Activated CD8-positive, alpha-beta memory T cell treated with anti-CD3 and anti-CD28 coated beads for 24 hours (primary cell): Measurements from ENCODE around the gene LTBP2.
"Not testable (repeated sequence)": the region's sequence is repeated elsewhere in the genome, so short reads cannot be mapped to it uniquely, and the experiment has no call there.

Experiments
- DNase-seq: peaks from one replicate; pipeline ENCODE4 v3.0.0-alpha.2; 2020

LTBP2 gene

DNA sequence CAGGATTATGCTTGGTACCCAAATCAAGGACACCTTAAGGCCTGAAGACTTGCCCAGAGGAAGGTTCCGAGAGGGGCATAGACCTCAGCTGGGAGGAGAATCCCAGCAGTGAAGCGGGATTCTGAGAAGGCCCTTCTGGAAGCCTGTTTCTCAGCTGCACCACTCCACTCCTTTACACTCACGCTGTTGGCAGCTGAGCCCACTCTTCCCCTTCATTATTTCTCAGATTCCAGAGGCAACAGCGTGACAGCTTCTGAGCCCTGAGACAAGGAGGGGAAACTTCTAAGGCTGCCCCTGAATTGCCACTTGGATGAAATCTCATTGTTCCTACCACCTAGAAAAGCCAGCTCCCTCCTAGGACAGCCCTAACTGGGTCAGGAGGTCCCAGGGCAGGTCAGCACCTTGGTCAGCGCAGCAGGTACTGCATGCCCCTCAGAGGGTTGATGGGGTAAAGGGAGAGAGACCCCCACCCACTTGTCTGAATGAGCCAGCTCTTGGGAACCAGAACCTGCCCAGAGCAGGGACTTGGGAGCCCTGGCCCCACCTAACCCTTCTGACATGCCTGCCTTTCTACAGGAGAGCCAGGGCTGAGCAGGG is 64.6 kb downstream of the LTBP2 start:
- DNase-seq, result no peak

DNA sequence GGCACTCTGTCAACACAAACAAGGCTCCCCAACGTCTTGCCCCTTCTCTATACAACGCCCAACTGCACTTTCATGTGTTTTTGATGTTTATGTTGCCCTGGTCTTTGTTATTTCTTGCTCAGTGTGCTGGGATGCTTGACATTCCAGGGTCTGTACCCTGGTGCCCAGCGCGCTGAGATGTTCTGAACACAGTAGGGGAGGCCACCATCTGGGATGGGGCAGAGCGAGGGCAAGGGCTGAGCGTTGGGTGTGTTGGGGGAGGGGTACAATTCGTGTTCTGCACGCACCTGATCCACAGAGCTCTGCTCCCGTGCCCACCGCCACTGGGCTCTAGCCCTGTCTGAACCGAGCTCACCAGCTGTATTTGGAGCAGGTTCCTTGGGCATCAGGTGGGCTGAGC is 65.6 kb downstream of the LTBP2 start:
- DNase-seq, result no peak

DNA sequence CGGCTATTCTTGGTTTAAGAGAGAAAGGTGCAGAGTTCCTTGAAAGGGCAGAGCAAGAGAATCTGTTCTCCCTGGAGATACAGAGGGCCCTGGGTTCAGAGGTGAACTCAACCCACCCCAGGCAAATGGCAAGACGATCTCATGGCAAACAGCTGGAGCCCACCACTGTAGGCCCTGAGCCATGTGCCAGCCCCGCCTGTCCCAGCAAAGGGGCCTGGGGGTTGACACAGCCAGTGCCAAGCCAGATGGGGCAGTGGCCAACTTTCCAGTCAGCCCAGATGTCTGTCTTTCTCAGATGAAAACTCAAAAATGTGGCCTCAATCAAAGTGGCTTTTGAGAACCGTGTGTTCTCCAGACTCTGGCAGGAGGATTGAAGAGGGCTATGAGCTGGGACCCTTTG is 66.7 kb downstream of the LTBP2 start:
- no peak for DNase-seq

DNA sequence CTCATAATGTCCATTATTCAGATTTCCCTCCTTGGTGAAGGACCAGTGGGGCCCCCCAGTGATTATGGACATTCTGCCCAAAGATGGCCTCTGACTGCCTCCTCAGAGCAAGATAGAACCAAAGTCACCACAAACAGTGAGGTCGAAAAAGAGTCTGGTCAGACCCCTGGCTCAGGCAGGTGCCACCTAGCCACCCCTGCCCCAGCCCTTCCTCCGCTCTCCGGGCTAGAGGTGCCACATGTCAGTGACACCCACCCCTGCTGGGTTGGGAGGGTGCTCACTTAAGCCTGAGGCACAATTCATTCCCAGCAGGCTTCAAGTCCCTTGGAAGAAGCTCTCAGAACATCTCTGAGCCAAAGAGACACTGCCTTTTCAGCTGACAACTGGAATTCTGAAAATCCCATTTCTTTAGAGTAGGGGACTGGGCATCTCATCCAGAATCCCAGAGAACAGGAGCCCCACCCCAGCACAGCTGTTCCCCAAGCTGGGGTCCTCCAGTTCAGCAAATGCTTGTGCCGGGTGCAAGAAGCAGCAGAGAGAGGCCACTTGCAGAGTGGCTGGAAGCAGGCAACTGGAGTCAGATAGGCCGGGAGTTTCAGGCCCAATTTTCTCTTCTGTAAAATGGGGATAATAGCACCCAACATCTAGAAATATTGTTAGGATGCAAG is 68.1 kb downstream of the LTBP2 start:
- no peak for DNase-seq

DNA sequence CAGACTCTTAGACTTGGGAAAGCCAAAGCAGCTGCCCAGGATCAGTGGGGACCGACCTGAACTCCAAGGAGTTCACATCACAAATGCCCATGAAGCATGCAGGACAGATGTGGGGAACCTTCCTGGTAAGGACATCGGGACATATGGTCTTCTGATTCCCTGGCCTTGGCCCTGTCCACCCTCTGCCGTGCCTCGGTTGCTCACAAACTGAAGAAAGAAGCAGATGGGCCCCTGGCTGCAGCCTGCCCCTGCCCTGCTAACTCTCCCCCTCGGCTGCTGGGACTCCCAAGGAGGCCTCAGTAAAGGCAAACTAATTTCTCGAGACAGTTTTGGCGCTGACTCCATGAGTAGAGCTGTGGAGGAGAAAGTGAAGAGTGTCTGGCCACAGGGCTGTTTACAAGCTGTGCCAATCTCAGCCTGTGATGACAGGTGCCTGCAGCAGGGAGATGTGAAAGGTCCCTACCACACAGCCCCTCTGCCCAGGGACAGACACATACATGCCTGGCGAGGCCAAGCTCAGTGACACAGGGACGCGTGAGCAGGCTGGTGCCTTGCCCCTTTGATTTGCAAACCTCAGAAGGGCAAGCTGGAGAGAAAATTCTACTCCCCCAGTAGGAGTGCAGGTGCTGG is 69.9 kb downstream of the LTBP2 start:
- DNase-seq, result no peak

DNA sequence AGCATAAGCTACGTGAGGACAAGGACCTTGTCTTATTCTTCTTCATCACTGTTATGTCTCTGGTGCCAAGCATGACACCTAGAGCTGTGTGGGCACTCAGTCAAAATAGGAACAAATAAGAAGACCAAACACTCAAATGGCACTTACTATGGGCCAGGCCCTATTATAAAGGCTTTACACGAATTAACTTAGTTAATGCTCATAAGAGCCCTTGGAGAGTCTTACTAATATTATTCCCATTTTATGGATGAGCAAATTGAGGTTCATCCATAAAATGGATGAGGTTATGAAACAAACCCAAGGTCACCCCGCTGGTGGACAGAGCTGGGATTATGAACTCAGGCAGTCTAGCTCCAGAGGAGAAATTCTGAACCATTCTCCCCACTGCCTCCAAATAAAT is 70.8 kb downstream of the LTBP2 start:
- DNase-seq, result no peak

DNA sequence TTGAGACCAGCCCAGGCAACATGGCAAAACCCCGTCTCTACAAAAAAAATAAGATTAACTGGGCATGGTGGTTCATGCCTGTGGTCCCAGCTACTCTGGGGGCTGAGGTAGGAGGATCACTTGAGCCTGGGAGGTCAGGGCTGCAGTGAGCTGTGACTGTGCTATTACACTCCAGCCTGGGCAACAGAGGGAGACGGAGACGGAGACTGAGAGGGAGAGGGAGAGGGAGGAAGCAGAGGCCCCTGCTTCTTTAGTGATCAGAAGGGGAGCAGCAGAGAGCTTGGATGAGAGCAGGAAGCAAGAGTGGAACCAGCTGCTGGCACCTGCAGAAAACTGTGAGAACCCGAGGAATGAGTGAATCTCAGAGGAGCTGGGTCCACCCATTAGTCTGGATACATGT is 72.5 kb downstream of the LTBP2 start:
- DNase-seq, result no peak

DNA sequence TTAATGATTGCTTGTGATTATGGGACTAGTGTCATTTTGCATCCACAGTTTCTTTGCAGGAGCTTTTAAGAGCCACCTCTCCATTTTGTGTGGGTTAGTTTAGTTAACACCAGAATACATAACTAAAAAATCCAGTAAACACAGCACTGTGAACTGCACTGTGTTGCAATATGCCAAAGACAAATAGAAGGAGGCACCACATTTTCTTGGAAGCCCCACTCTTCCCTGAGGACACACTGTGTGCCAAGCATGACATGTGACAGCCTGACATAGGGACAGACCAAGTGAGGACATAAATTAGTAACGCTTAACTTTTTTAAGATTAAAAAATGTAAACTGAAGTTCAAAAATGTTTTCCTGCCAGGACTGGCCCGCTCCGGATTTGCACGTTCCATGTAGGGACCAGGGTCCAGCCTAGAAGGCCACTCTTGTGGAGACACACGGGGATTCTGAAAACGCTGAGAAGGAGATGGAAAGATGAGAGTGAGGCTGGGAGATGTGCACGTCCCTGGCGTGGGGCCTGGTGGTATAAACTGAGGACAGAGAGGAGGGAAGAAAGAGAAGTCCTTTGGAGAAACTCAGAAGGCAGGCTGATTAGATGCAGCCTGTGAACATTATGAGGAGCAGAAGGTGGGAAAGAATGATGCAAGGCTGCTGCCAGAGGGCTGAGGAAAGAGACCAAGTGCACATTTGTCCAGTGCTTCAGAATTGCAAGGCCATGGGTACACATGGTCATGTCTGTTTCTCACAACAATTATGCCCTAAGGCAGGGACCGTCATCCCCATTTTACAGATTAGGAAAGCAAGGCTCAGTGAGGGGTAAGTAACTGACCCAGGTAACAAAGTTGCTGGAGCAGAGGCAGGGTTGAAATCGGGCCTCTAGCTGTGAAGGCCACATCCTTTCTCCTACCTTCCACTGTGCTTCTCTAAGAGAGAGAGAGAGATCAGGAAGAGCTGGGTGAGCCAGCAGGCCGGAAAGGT is 73.3 kb downstream of the LTBP2 start:
- DNase-seq, result no peak

DNA sequence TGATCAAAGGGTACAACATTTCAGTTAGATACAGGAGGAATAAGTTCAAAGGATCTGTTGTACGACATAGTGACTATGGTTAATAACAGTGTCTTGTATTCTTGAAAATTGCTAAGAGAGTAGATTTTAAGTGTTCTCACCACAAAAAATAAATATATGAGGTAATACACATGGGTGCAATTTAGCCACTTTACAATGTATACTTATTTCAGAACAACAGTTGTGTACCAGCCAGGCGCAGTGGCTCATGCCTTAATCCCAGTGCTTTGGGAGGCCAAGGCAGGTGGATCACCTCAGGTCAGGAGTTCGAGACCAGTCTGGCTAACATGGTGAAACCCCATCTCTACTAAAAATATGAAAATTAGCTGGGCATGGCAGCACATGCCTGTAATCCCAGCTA is 75.7 kb downstream of the LTBP2 start:
- DNase-seq, result not testable (repeated sequence)

DNA sequence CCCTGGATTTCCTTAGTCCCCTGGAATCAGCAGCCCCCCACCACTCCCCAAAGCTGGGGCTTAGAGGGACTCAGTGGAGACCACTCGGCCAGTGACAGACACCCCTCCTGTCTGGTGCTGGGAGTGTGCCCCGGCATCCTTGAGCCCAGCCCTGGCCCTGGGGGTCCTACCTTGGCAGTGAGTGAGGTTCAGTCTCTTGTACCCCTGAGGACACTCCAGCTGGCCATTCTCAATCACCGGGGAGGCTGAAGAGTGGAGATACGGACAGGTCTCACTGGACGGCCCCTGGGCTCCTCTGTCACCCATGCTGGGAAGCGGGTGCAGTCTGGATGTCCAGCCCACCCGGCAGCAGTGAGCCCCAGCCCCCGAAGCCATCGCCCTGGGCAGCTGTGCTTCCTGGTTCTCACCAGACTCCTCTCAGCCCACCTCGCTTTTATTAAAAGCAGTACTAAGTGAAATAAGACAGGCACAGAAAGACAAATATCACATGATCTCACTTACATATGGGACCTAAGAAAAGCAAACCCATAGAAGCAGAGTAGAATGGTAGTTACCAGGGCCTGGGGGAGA is 76.2 kb downstream of the LTBP2 start:
- DNase-seq, result no peak

DNA sequence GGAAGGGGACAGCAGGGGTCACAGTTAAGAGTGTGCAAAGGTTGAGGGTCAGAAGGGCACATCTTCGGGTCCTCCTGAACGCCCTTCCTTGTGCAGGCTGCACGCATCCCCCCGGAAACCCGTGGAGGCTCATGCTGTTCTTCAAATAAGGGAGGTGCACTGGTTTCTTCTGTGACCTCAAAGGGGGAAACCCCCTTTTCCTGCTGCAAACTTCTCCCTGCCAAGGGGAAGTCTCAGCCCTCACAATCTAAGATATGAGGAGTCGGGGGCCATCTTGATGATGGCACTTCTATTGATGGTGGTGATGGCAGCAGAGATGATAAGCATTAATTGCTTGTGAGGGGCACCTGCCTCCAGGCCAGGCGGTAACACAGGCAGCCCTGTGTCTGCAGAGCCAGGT is 78.5 kb downstream of the LTBP2 start:
- no peak for DNase-seq

DNA sequence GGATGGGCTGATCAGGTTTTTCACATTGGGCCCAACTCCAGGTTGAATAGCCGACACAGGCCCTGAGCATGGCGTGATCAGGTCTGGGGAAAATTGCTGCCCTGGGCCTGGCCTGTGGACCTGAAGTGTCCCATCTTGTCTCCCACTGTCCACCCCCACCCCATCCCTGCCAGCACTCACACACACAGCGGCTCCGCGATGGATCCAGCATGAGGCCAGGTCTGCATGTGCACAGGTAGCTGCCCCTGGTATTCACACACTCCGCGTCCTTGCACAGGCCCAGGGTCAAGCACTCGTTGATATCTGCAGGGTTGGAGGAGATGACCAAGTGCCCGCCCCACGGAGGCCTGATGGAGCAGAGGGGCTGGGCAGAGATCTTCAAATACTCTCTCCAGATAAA is 79.8 kb downstream of the LTBP2 start:
- no peak for DNase-seq

DNA sequence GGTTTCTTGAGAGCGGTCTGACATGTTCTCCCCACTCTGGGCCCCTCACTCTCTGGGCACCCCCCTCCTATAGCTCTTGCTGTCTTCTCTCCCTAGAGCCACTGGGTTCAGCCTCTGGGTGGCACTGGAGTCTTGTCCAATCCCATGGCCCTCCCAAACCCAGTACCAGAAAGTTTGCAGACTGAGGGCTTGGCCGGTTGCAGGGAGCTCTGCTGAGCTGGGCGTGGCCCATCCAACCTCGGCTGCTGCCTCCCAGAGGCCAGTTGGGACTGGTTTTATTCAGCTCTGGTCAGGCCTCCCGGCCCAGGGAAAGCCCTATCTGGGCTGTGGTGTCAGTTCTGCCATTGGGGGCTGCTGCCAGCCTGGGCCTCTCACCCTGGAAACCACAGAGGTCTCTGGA is 80.6 kb downstream of the LTBP2 start:
- no peak for DNase-seq

DNA sequence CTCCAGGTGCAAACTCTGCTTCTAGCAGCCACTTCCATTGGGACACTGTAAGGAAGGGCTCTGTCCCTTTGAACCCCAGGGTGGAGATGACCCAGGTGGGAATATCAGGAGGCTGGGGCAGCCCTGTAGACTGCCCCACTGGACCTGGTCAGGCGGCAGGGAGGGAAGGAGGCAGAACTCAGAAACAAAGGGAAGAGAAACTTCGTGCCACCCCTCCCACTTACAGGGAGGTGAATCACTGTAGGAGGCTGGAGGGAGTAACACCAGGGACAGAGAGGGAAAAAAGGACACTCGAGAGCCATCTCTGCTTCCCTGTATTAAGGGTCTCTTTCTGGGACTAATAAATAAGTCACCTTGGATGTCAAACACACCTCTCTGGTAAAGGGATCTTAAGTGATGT is 81.0 kb downstream of the LTBP2 start:
- DNase-seq, result no peak

DNA sequence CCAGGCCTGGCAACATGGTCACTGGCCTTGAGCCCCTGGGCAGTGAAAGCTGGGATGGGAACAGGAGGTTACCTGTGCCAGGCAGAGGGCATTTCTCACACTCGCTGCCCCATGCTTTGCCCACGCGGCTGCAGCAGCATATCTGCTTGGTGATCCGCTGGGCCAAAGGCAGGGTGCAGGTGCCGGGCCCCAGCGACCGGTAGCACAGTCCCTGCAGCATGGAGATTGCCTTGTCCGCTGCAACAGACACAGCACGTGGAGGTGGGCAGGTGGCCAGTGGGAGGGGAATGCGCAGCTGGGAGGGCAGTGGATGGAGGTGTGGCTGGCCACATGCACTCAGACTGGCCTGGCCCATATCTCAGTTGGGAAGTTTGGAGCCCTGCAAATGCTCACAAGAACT is 83.2 kb downstream of the LTBP2 start:
- DNase-seq, result no peak

DNA sequence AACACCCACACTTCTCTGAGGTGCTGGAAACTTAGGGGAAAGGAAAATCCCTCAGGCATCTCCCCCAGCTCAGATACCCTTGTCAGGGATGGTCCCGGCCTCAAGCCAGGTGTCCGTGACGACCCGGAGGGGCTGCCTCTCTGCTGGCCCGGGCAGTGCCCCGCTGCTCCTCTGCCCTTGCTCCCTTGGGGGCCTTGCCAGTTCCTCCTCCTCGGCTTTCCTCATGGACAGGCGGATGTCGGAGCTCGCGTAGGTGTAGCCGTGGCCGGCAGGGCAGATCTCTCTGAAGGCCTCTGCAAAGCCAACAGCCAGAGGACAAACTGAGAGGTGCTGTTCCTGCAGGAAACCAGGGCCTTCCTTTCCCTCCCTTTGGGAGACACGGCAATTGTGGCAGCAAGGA is 83.6 kb downstream of the LTBP2 start:
- no peak for DNase-seq

DNA sequence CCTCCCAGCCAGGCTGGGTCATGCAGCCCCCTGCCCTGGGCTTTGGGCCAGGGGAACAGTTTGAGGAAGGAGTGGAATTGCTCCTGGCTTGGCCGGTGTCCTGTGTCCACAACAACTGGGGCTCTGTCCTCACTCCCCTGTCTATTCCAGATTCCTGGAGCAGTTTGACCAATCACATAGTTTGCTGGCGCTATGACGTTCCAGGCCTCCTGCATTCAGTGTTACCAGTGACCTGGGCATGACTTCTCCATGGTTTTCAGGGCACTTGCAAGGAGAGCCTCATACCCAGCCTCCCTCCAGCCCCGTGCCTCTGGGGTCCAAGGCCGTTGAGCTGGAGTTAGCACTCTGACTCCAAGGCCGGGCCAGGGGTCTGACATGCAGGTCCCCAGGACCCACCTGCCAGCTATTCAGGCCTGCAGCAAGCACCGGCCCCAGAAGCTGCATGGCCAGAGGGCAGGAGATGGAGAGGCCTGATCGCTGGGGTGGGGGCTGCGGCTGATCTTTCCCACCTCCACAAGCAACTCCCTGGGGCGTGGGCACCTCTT is 84.2 kb downstream of the LTBP2 start:
- no peak for DNase-seq

DNA sequence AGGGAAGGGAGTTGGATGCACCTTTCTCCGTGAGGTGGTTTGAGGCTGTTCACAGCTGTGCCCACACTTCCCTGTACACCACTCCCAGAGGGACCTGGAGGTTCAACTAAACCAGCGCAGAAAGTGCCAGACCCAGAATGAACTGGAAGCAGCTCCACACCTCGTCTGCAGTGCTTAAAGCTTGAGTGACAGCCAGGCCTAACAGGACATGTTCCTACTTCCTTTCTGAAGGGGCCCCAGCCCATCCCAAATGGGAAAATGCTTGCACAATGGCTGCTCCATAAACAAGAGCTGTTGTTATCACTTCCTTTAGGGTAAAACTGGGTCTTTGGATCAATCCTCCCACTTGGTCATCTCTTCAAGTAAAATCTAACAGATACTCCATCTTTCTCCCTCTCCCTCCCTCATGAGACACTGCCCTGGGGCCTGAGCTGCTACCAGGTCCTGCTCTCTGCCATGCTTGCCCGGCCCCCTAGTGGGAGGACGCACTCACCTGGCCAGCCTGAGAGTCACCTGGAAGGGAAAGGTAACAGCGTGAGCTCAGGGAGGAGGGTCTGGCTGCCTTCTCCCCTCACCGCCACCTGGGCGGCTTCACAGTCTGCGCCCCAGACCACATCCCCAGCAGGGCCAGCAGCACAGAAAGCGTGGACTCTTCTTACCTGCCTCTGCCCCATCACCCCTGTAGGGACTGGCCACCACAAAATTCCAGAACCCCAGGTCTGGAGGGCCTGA is 85.0 kb downstream of the LTBP2 start:
- DNase-seq, result no peak

DNA sequence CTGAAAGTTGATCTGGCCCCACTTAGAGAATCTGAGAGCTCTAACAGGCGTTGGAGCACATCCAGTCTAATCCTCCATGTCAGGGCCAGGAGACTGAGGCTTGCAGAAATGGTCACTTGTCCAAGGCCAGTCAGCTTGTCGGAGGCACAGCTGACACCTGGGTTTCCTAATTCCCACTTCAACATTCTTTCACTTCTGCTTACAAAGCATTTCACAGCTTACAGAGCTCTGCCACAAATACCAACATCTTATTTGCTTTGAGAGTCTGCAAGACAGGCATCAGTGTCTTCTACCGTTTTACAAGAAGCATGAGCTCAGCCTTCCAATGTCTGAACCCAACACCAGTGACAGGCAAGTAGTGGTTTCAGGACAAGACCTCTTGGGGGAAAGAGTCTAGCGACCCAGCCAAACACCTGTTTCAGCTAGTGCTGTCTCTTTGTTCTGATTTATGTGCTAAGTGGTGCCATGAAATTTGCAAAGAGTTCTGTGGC is 86.6 kb downstream of the LTBP2 start:
- no peak for DNase-seq

DNA sequence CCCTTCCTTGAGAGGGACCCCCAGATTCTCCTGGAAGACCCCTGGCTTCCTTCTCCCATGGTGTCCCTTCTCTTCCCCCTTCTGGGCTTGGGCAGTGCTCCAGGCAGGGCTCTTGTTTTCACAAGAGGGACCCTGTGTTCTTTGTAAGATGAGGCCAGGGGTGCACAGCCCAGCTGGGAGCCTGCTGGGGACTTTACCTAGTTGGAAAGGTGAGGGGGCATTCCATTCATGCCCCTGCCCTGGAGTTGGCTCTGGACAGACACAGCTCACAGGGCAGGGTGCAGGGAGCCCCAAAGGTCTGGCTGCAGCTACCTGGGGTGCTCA is 87.3 kb downstream of the LTBP2 start:
- no peak for DNase-seq

DNA sequence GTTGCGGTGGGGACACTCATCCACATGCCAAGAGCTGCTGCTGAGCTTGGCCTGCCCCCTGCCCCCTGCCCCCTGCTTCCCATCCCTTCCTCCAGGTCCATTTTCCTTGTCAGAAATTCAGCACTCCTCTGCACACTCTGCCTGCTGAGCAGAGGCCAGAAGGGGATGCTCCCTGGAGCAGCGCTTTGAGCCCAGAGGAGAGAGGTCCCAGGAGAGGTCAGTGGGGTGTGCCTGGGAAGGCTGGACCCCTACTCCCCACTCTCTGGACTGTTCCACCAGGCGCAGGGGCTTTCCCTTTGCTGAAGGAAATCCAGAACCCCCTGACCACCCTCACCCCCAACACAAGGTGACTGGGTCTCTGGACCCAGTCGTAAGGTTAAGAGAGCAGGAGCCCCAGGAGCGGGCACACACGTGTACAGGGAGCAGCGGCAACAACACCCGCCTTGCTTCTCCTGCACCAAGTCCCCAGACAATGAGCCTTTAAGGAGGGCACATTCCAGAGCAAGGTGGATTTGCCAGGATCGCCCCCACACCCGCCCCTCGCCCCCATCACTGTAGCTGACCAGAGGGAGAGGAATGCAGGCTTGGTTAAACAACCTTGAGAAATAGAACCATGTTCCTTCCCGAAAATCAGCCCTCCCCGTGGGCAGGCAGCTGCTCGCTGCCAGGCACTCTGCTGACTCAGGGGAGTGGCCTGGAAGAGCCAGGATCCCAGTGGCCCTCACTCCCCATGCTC is 87.8 kb downstream of the LTBP2 start:
- no peak for DNase-seq
